Measurements from ENCODE around the gene PLXDC2. TPM values are rescaled to one million over a fixed set of nuclear protein-coding genes. Genes with fewer than 3 reads are reported as not detected.

PLXDC2 gene
- total RNA-seq, 4 donors from 2014 or later, result 21.2 to 43.2 (median 32.7) TPM

DNA sequence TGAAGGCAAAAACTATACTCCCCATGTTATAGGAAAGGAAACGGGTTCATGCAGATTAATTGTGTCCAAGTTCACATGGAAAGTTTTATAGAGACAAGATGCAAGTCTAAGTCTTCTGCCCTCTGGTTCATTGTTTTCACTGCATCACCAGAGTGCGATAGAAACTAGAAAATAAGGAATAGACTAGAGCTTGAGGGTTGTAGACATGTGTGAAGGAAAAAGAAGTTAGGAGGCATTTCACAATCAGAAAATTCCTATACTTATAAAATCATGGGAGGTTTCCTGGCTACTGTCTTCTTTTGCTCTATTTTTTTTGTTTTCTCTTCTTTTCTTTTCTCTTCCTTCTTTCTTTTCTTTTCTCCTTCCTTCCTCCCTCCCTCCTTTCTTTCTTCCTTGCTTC is 329.8 kb downstream of the PLXDC2 start:
- H3K4me1 ChIP-seq, result no peaks in the 10 kb centered on the region
- H3K9me3 ChIP-seq, result no peaks in the 10 kb centered on the region
- no peak overlapping the region for H3K27ac ChIP-seq
- no peak overlapping the region for H3K4me3 ChIP-seq
- H3K27me3 ChIP-seq, result no peaks in the 10 kb centered on the region
- no peak for DNase-seq
- TF ChIP-seq, protein P1, sequence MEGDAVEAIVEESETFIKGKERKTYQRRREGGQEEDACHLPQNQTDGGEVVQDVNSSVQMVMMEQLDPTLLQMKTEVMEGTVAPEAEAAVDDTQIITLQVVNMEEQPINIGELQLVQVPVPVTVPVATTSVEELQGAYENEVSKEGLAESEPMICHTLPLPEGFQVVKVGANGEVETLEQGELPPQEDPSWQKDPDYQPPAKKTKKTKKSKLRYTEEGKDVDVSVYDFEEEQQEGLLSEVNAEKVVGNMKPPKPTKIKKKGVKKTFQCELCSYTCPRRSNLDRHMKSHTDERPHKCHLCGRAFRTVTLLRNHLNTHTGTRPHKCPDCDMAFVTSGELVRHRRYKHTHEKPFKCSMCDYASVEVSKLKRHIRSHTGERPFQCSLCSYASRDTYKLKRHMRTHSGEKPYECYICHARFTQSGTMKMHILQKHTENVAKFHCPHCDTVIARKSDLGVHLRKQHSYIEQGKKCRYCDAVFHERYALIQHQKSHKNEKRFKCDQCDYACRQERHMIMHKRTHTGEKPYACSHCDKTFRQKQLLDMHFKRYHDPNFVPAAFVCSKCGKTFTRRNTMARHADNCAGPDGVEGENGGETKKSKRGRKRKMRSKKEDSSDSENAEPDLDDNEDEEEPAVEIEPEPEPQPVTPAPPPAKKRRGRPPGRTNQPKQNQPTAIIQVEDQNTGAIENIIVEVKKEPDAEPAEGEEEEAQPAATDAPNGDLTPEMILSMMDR (IDR thresholded peaks at IDR 0.05), result no peak
- no peak for TF ChIP-seq POLR2A (IDR thresholded peaks at IDR 0.05)
- no peaks in the 10 kb centered on the region for H3K36me3 ChIP-seq

DNA sequence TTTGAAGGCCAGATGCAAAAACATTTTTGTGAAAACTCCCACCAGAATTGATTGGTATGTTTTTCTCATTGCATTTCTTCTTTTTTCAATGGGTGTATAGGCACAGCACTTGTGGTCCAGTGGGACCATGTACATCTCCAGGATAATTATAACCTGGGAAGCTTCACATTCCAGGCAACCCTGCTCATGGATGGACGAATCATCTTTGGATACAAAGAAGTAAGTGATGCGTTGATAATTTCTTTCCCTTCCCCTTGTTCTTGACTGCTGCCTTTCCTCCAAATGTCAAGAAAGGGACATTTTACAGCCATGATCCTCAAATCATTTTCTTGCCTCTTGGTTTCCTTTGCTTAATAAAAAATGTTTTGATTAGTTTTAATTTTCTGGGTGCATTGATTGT is 331.5 kb downstream of the PLXDC2 start:
- no peak for DNase-seq
- no peaks in the 10 kb centered on the region for H3K36me3 ChIP-seq
- H3K27ac ChIP-seq, result no peak overlapping the region
- no peak for TF ChIP-seq POLR2A (IDR thresholded peaks at IDR 0.05)
- TF ChIP-seq, protein P1 (IDR thresholded peaks at IDR 0.05), result no peak
- no peaks in the 10 kb centered on the region for H3K9me3 ChIP-seq
- H3K4me1 ChIP-seq, result no peaks in the 10 kb centered on the region
- no peak overlapping the region for H3K4me3 ChIP-seq
- no peaks in the 10 kb centered on the region for H3K27me3 ChIP-seq

DNA sequence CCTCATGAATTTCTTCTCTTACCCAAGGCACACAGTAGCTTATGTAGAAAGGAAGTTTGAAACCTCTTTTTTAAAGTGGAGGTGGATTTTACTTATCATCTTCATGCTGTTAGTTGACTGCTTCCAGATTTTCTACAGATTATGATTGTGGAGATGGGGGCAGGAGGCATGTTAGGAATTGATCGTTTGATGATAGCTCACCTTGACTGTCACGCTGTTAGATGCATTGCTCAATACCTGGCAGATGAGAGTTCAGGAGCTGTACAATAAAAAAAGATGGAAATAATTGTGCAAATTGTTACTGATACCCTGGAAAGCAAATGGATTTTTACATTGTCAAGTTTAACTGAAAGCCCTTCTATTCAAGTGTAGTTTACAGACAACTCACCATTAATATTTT is 340.3 kb downstream of the PLXDC2 start:
- Histone ChIP-seq H3K9me3 (no peaks in the 10 kb centered on the region), H3K4me3 (no peak overlapping the region), H3K27me3 (no peaks in the 10 kb centered on the region), H3K4me1 (no peaks in the 10 kb centered on the region), H3K36me3 (no peaks in the 10 kb centered on the region), H3K27ac (no peak overlapping the region)
- TF ChIP-seq, protein P1 (IDR thresholded peaks at IDR 0.05), result no peak
- TF ChIP-seq POLR2A (IDR thresholded peaks at IDR 0.05), result no peak
- no peak for DNase-seq

DNA sequence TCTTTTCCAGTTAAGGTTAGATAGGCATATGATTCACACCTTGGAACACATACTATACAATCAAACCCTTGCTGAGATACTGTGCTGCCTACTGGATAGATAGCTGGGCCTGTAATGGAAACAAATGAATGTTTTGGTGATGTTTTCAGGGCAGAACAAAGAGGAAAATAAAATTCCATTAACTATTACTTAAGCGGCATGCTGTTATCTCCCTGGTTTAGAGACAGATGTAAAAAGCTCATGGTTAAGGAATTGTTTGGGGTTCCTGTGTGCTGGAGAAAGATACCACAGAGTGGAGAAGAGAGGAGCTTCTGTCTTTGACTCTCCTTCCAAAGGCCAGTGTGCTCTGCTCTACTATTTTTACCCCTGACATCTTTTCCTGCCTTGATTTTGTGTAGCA is 341.1 kb downstream of the PLXDC2 start:
- H3K9me3 ChIP-seq, result no peaks in the 10 kb centered on the region
- H3K4me1 ChIP-seq, result no peaks in the 10 kb centered on the region
- no peak overlapping the region for H3K27ac ChIP-seq
- no peak overlapping the region for H3K4me3 ChIP-seq
- TF ChIP-seq, protein P1 (IDR thresholded peaks at IDR 0.05), result no peak
- TF ChIP-seq POLR2A (IDR thresholded peaks at IDR 0.05), result no peak
- DNase-seq, result no peak
- no peaks in the 10 kb centered on the region for H3K27me3 ChIP-seq
- H3K36me3 ChIP-seq, result no peaks in the 10 kb centered on the region

DNA sequence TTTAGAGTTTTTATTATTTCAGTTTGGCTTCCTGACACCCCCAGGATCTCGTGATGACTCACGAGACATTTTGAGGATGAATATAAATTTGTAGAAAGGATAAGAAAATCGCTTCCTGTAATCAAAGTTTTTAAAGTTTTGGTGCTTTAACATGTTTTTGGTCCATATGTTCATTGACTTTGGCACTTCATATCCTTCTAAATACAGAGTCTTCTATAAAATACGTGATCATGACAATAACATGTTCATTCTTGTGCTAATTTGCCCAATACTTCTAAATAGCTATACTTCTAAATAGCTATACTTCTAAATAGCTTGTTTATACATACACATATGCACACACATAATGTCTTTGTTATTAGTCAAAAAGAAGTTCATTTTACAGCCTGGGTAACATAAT is 341.9 kb downstream of the PLXDC2 start:
- DNase-seq, result no peak

More for the DNA sequence above, 341.9 kb downstream of the PLXDC2 start:
- Histone ChIP-seq H3K4me3 (no peak overlapping the region), H3K27me3 (no peaks in the 10 kb centered on the region), H3K27ac (no peak overlapping the region), H3K36me3 (no peaks in the 10 kb centered on the region), H3K9me3 (no peaks in the 10 kb centered on the region), H3K4me1 (no peaks in the 10 kb centered on the region)
- TF ChIP-seq POLR2A (IDR thresholded peaks at IDR 0.05), result no peak
- TF ChIP-seq, protein P1 (IDR thresholded peaks at IDR 0.05), result no peak

Data from Peyer's patch (tissue), 4 donors.